GDM1 (cell line): Measurements from ENCODE around the gene C6orf120.

Experiments
- DNase-seq: peaks from one replicate; lab custom pipeline; 2025; lab: John Stamatoyannopoulos, UW

The C6orf120 gene

DNA sequence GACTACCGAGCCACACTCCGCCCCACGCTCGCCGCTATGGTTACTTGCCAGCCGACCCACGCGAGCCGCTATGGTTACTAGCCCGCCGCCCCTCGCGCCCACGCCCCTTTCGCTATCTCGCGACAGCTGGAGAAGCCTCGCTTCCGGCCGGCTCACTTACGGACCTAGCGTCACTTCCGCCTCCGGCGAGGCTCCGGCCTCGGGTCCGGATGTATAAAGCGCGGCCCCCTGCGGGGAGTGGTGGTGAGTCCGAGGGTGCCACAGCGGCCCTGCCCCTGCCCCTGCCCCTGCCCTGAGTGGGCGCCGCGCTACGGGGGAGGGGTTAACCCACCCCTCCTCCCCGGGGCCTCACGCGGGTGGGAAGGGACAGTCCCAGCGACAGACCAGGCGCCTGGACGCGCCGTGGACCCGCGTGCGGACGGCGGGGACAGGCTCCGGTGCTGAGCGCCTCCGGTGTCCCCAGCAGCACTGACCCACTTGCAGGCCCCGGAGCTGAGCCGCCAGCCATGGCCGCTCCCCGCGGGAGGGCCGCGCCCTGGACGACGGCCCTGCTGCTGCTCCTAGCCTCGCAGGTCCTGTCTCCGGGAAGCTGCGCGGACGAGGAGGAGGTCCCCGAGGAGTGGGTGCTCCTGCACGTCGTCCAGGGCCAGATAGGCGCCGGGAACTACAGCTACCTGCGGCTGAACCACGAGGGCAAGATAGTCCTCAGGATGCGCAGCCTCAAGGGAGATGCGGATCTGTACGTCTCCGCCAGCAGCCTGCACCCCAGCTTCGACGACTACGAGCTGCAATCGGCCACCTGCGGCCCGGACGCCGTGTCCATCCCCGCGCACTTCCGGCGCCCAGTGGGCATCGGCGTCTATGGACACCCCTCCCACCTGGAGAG lies at the start of gene C6orf120, which contains the start of gene WDR27:
Gene C6orf120, plus strand, starts transcription at position 173 of the 886 bp plus-strand sequence. Its CDS starts 334 bp downstream, at position 507.
Gene WDR27, minus strand, starts transcription at position 76 of the 886 bp plus-strand sequence. CDS start 13,024 bp downstream, outside the sequence.
- peak; percentile 96 for DNase-seq

DNA sequence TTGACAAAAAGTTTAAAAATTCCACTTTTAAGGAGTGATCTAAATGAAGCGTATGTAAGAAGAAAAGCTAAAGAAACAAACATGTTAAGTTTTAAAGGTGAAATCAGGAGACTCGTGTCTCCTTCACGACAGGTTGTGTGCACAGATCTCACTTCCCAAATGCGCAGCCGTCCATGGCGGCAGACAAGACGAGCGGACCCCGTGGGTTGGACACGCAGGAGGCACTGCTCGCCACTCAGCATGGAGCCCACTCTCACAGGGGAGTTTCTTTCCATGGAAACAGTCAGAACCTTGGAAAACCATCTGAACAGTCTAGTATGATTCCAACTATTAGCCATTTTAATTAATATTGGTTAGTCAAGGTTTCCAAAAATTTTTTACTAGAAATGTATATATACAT lies 49.0 kb upstream of the C6orf120 start:
- no peak for DNase-seq

DNA sequence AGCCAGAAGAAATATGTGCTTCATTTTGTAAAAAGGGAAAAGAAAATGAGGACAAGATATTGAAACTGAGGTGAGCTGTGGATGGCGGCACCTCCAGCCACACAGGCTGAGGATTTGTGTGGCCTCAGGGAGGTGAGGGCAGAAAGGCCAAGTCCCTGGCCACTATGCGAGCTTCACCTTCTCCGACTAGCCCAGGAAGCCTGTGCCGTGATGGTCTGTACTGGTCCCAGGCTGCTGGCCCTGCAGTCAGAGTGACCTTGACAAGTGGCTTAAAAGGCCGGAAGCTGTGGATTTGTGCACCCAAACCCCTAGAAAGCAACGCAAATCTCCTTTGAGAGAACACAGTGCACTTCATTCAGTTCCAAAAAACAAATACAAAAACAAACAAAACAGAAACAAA lies 48.2 kb upstream of the C6orf120 start:
- DNase-seq = no peak

DNA sequence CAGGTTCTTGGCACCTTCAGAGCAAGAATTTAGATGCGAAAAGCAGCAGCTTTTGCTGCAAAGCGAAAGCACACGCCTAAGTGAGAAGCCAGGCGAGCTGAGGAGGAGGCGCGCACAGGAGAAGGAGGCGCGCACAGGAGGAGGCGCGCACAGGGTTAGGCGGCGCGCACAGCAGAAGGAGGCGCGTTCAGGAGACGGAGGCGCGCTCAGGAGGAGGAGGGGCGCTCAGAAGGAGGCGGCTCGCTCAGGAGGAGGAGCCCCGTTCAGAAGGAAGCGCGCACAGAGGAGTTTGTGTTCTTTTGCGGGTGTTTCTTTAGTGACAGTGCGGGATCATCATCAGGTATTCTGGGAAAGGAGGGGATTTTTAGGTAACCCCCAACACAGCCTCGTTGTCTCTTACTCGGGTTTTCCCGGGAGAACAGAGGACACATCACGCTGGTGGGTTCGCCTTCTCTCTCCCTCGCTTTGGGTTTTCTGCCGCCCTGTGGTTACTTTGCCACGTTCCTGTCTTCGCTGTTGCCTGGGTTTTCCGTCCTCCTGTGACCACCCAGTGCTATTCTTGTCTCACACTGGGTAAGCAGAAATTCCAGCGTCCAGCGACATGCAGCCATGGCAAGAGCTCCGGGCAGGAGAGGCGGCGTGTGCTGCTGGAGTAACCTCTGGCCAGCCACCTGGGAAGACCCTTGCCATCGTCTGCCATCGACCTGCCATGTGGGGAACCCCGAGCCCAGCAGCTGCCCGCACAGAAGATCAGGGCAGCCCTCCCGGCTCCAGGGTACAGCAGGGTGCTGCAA lies 47.1 kb upstream of the C6orf120 start:
- DNase-seq = peak; percentile 39

DNA sequence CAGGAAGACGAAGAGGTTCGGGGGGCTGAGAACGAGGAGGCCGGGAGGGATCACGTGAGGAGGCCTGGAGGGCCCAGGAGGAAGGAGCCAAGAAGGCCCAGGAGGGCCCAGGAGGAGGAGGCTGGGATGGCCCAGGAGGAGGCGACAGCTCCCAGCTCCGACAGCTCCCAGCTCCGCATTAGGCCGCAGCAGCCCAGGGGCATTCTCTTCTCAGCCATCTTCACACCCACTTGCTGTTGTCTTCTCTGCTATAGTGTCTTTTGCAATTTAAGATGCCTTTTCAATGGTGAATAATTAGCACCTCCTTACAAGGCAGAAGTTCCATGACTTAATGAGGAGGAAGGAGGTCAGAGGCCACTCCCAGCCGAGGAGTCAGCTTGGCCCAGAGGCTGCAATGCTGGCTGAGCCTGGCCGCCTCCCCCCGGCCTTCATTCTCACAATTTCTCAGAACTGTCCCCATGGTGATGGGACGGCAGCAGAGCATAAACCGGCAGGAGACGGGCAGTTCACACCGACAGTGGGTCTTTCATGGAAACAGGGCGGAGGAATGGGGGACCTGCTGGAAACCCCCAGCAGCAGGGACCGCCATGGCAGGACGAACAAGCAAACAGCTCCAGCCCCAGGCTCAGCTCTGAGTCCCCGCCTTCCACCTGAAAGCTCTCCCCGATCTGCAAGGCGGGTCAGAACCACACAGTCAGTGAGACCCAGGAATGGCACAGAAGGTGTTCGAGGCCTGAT lies 45.2 kb upstream of the C6orf120 start:
- DNase-seq = no peak

DNA sequence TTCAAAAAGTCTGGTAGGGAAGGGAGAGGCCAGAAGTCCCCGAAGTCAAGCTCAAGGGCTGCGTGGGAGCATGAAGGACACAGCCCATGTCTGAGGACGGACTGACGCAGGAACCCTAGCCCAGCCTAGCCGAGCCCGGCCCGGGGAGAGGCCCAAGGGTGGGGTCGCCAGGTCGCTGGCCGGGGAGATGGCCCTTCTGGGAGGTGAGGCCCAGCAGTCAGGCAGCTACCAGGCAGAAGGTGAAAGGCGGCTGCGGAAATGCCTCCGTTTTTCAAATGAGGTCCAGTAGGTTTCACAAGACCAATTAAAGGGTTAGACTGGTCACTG lies 44.7 kb upstream of the C6orf120 start:
- DNase-seq = no peak

DNA sequence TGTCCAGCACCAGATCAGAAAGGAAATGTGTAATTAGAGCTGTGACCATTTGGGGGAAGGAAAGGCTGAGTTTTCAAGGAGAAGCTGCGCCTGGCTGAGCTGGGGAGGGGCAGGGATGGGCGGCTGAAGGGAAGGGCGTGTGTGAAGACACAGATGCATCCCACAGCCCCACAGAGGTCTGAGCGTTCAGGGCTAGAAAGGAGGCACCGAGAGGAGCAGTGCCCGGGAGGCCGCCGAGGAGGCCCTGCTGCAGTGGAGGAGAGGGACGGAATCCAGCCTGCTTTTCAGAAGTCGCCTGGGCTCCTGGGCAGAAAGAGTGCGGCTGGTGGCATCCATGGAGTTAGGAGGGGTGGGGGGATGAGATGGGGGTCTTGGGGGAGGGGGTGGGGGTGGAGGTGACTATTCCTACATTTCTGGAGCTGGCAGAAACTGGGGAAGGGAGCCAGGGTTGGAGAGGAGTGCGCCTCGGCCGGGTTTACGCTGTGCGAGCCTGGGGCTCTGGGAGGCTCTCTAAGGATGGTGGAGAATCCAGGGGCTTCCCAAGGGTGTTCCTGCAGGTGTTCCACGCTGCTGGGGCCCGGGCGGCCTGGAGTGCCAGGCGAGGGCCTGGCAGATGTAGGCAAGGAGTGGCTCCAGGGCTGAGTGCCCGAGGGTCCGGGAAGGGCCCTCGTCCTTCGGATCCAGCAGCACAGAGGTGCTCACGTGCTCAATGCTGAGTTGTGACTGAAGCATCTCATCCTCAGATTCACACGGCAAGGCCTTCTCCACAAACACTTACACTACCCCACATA lies 41.9 kb upstream of the C6orf120 start:
- DNase-seq = no peak

DNA sequence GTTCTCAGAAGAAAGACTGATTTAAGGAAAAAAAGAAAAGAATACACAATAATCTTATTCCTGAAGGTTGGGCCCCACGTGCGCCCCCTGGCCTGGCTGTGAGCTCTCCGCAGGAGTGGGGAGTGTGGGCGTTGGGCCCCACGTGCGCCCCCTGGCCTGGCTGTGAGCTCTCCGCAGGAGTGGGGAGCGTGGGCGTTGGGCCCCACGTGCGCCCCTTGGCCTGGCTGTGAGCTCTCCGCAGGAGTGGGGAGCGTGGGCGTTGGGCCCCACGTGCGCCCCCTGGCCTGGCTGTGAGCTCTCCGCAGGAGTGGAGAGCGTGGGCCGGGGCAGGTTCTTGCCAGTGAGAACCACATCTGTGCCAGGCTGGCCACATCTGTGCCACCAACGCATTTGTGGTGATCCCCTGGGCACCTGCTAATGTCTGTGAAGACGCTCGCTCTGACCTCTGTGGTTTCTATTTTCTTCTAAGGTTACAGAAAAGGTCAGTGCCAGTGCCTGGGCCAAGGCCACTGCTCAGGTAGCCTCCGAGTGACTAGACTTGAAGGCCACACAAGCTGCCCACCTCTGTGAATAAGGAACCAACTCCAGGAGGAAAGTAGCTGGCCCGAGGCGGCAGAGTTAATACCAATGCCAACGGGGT lies 41.1 kb upstream of the C6orf120 start:
- no peak for DNase-seq

DNA sequence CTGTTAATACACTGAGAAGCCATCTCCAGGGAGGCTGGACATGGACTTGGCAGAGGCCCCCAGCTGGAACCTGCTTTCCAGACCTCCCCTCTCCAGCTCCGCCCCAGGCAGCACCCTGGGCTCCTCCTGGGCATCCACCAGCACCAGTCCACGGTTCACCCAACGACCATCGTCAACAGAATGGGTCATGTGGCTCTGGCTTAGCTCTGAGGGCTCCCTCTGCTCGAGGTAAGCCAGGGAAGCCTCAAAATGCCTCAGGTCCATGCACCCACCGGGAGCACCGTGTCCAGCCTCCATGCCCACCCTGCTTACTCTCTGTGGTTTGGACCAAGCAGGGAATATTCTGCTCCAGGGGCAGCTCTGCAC lies 40.6 kb upstream of the C6orf120 start:
- no peak for DNase-seq

DNA sequence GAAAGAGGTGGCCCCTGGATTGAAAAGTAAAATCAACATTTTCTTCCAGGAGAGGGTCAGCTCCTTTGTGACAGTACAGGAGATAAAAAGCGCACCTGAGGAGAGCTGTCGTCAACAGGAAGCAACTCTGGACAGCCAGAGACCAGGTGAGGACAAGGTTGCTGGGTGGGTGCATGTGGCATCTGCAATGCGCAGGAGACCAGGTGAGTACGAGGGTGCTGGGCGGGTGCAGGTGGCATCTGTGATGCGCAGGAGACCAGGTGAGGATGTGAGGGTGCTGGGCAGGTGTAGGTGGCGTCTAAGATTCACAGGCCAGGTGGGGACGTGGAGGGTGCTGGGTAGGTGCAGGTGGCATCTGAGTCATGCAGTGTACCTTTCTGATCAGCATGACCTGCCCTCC lies 38.5 kb upstream of the C6orf120 start:
- DNase-seq = no peak

DNA sequence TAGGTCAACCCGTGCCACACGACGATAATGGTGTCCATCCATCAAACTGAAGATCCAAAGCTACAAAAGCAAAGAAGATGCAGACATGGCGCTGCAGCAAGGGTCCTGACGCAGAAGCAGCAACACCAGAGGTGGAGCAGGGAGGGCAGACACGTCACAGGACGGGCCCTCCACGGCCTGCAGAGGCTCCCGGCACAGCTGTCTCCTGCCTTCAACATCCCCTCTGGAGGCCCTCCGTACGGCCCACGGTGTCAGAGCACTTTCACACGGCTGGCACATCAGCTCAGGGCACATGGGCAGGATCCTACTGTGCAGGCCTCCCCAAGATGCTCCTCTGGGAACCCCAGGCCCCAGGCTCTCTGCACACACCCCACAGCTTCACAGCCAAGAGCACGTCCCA lies 37.7 kb upstream of the C6orf120 start:
- DNase-seq = no peak

DNA sequence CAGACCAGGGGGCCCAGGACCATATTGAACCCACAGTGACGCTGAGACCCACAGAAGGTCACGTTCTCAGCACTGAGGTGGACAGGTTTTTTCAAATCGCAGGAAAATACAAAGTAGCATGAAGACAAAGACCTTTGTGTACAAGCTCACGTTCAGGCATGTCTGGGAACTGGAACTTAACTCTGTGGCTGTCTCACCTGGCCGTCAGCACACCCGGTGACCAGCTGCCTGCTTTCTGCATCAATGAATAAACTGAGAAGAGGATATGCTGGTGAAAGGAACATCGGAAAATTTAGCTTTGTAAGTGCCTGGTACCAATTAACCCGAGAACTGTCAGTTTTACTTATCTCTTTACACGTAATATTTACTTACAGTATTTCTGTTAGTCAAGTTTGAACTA lies 36.6 kb upstream of the C6orf120 start:
- DNase-seq = no peak

DNA sequence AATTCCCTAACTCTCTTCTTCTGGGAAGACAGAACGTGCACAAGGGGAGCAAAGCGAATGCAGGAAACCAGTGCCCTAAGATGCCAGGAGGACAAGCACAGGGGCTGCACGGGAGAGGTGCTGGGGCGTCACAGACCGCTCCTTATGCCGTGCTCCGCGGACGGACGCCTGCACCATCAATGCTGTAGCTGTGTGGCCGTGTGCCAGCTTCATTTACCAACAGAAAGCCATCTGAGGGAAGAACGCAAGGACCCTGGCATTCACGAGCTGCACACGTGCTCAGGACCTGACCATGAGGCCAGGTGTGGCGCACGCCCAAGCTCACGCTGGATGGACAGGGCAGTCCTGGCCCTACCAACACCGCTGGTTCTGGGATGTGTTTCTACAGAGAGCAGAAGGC lies 35.5 kb upstream of the C6orf120 start:
- no peak for DNase-seq

DNA sequence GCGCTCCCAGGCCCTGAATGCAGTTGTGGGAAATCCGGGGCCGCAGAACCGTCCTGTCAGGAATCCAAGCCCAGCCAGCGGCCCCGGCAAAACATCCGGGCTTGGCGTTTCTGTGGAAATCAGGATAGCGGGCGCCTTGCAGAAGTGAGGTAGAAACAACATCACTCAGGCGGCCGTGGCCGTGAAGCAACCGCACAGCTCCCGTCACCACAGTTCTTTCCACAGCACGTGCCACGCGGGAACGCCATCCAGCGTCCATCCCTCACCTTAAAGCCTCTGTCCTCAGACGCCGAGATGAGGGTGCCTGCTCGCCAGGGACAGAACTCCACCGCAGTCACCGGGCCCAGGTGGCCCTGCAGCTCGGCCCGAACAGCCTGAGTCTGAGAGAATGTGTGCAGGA lies 34.2 kb upstream of the C6orf120 start:
- no peak for DNase-seq

DNA sequence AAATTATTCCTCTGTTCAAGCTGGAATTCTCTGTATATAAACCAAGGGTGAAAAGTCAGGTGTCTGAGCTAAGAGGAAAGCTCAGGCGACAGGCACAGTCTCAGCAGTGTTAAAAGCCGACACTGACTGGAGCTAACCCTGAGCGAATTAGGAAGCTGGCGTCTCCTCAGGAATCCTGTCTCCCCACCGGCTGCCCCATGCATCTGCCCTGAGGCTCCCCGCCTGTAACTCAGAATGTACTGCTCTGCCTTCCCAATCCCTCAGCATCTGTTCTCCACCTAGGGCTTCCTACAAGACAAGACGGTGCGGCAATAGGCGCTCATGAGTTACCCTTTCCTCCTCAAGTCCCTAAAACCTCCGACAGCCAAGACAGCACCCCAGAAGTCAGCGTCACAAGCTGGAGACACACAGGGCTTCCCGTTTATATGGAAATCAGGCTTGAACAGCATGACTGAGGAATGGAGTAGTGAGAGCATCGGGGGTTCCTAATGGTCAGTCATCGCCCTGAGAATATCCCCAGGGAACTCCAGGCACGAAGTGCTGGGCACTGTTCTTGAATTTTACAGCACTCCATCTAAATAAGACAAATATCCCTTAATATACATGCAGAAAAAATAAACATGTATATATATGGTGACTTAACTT lies 33.6 kb upstream of the C6orf120 start:
- DNase-seq = no peak

DNA sequence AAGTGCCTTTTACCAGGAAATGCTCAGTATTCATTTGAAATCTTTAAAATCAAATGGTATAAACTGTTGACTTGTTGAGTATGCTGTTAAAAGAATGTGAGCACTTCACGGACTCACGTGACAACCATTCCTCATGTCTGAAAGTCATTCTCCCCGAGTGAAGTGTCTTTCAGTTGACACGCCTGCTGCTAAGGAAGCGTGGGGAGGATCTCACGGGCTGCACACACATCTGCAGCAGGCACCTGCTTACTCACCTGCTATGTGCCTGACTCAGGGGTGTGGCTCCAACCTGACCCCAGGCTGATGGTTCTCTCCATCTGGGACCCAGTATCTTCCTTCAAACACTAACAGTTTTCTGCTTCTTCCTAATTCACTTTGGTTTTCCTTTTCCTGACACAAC lies 32.8 kb upstream of the C6orf120 start:
- no peak for DNase-seq

DNA sequence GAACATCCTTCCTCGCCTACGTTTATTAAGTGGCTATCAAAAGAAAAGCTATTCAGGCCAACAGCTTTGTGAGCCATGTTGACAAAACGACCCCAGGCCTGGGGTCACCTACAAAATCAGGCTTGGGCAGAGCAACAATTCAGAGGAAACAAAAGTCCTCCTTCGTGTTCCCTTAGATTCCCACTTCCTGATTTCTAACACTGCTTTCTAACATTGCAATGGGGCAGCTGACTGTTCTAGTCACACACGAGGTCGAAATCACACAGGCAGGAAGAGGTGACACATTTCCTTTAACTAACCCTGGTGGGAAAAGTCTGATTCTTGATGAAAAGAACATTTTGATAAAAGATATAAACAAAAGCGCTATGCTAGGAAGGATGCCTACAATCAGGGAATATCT lies 32.0 kb upstream of the C6orf120 start:
- DNase-seq = no peak

DNA sequence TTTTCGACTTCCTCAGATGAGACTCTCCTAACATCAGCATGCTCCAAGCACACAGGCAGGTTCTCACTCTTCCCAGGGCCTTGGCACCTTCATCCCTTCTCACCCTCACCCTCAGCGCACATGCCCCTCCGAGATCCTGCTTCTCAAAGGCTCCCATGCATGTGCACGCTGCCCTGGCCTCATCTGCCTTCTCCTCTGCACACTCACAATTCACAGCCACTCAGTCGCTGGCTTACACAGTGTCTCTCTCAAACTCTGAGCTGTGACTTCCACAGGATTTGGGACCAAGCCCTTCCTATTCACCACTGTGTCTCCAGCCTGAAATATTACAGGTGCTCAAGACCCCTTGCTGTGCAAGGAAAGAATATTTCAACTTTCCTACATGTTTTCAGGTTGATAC lies 30.4 kb upstream of the C6orf120 start:
- no peak for DNase-seq

DNA sequence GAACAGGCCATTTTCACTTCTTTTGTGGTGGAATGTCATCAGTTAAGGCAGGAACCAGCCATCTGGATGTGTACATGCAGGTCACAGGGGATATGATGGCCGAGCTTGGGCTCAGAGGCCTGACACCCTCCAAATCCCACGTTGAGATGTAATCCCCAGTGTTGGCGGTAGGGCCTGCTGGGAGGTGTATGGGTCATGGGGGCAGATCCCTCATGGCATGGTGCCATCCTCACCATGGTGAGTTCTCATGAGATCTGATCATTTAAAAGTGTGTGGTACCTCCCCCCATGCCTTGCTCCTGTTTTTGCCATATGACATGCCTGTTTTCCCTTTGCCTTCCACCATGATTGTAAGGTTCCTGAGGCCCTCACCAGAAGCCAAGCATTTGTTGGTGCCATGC lies 26.9 kb upstream of the C6orf120 start:
- DNase-seq = no peak

DNA sequence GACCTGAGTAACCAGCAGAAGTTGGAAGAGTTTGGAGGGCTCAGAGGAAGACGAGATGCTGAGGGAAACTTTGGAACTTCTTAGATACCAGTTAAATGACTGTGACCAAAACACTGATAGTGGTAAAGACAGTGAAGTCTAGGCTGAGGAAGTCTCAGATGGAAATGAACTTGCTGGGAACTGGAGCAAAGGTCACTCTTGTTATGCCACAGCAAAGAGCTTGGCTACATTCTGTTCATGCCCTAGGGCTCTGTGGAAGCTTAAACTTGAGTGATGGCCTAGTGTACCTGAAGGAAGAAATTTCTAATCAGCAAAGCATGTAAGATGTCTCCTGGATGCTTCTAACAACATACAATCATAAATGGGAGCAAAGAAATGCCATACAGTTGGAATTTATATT lies 24.8 kb upstream of the C6orf120 start:
- DNase-seq = no peak

DNA sequence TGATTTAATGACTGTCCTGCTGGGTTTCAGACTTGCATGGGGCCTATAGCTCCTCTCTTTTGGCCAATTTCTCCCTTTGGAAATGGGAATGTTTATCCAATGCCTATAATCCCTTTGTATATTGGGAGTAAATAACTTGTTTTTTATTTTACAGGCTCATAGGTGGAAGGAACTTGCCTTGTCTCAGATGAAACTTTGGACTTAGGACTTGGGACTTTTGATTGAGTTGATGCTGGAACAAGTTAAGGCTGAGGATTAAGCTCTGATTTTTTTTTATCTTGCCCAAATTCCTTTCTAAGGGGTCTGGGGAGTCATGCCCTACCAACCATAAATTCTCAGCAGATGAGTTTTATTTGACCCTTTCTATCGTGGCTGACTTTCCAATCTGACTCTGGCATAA lies 23.6 kb upstream of the C6orf120 start:
- no peak for DNase-seq
